ENCODE data around the gene TMED1.
"Not testable (repeated sequence)": the region's sequence is repeated elsewhere in the genome, so short reads cannot be mapped to it uniquely, and the experiment has no call there.

DNA sequence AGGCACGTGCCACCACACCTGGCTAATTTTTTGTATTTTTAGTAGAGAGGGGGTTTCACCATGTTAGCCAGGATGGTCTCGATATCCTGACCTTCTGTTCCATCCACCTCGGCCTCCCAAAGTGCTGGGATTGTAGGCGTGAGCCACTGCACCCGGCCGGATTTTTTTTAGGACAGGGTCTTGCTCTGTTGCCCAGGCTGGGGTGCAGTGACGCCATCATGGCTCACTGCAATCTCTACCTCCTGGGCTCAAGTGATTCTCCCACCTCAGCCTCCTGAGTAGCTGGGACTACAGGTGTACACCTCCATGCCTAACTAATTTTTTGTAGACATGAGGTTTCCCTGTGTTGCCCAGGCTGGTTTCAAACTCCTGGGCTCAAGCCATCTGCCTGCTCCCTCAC lies 1.6 kb upstream of the TMED1 start:
- TF ChIP-seq, protein P1, sequence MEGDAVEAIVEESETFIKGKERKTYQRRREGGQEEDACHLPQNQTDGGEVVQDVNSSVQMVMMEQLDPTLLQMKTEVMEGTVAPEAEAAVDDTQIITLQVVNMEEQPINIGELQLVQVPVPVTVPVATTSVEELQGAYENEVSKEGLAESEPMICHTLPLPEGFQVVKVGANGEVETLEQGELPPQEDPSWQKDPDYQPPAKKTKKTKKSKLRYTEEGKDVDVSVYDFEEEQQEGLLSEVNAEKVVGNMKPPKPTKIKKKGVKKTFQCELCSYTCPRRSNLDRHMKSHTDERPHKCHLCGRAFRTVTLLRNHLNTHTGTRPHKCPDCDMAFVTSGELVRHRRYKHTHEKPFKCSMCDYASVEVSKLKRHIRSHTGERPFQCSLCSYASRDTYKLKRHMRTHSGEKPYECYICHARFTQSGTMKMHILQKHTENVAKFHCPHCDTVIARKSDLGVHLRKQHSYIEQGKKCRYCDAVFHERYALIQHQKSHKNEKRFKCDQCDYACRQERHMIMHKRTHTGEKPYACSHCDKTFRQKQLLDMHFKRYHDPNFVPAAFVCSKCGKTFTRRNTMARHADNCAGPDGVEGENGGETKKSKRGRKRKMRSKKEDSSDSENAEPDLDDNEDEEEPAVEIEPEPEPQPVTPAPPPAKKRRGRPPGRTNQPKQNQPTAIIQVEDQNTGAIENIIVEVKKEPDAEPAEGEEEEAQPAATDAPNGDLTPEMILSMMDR (IDR thresholded peaks at IDR 0.05) = not testable (repeated sequence)
- not testable (repeated sequence) for TF ChIP-seq POLR2A (IDR thresholded peaks at IDR 0.05)

All from prostate gland (tissue), 2 donors.